Chondrocyte (in vitro differentiated cells): Measurements from ENCODE around the gene THBS2. TPM values are rescaled to one million over a fixed set of nuclear protein-coding genes. Genes with fewer than 3 reads are reported as not detected.

ENCODE experiments used
- DNase-seq: peaks from one replicate; pipeline ENCODE4 v3.0.0; 2021; ENCODE audit warnings: mixed read lengths, low spot score
- H3K27ac Mint-ChIP-seq: one replicate; pipeline ENCODE4 v1.8.0; 2021; ENCODE audit warnings: mild to moderate bottlenecking, moderate library complexity, mixed read lengths; ENCODE audit not compliant: unreplicated experiment
- H3K27me3 Mint-ChIP-seq: 2 replicates; pipeline ENCODE4 v1.8.0; 2021; ENCODE audit warnings: low read depth, mixed read lengths
- H3K36me3 Mint-ChIP-seq: 2 replicates; pipeline ENCODE4 v1.8.0; 2021; ENCODE audit warnings: low read depth, mixed read lengths
- H3K4me1 Mint-ChIP-seq: 2 replicates; pipeline ENCODE4 v1.8.0; 2021; ENCODE audit warnings: low read depth, mild to moderate bottlenecking, mixed read lengths
- H3K4me3 Mint-ChIP-seq: one replicate; pipeline ENCODE4 v1.8.0; 2021; ENCODE audit warnings: mild to moderate bottlenecking, moderate library complexity, mixed read lengths; ENCODE audit not compliant: unreplicated experiment
- H3K9me3 Mint-ChIP-seq: 2 replicates; pipeline ENCODE4 v1.8.0; 2021; ENCODE audit warnings: low read depth, mixed read lengths
- total RNA-seq: library from RNA; stranded (reverse); gene quantifications from 3 replicates; pipeline ENCODE4 v1.2.1, GENCODE V29; 2021
- TF ChIP-seq, protein P1 (sequence below): fragments of 200-600 bp; sonication (generic); IDR thresholded peaks from 2 replicates; pipeline ENCODE4 v1.5.0; 2021; ENCODE audit warnings: antibody characterized with exemption, mild to moderate bottlenecking, moderate library complexity

THBS2 gene
- total RNA-seq, 1 donor from 2014 or later: 1,285 TPM

DNA sequence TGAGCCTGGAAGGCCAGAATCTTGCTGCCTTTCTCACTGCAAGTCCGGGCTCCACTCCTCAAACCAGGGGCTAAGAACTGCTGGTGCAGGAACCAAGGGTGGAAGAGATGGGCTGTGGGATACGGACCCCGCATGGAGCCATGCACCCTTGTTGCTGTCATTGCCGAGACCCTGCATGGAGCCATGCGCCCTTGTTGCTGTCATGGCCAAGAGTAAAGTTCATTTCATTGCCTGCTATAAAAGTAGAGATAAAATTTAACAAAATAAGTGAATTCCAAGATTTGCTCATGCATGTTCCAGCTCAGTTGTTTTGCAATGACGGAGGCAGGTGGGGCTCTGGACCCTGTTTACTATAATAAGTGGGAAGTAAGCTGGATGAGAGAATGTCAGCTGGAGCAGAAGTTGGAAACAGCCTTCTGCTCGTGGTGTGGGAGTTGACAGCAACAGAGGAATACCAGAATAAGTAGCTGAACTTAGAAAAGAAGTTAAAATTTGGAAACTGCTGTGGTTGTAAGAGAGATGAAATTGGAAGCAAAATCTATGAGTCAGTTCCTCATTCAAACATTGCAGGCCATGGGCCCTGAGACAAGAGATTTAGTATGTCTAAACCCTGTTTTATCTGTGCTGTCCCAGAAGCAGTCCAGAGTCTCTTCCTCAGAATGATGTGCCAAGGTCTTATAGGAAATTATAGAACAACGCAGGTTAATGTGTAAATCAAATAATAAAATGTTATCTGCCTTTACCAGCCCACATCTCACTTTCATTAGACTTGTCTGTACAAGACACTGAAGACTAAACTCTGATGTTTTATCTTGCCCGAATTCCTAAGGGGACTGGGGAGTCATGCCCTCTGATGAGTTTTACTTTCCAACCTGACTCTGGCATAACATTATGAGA, 15.8 kb upstream of the THBS2 start:
- TF ChIP-seq, protein P1, sequence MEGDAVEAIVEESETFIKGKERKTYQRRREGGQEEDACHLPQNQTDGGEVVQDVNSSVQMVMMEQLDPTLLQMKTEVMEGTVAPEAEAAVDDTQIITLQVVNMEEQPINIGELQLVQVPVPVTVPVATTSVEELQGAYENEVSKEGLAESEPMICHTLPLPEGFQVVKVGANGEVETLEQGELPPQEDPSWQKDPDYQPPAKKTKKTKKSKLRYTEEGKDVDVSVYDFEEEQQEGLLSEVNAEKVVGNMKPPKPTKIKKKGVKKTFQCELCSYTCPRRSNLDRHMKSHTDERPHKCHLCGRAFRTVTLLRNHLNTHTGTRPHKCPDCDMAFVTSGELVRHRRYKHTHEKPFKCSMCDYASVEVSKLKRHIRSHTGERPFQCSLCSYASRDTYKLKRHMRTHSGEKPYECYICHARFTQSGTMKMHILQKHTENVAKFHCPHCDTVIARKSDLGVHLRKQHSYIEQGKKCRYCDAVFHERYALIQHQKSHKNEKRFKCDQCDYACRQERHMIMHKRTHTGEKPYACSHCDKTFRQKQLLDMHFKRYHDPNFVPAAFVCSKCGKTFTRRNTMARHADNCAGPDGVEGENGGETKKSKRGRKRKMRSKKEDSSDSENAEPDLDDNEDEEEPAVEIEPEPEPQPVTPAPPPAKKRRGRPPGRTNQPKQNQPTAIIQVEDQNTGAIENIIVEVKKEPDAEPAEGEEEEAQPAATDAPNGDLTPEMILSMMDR: no peak
- Mint-ChIP-seq H3K27ac (no peak overlapping the region), H3K27me3 (peaks cover 1% of the 10 kb centered on the region), H3K4me1 (peaks cover 20% of the 10 kb centered on the region), H3K36me3 (no peaks in the 10 kb centered on the region), H3K4me3 (no peak overlapping the region), H3K9me3 (no peaks in the 10 kb centered on the region)
- DNase-seq: no peak

DNA sequence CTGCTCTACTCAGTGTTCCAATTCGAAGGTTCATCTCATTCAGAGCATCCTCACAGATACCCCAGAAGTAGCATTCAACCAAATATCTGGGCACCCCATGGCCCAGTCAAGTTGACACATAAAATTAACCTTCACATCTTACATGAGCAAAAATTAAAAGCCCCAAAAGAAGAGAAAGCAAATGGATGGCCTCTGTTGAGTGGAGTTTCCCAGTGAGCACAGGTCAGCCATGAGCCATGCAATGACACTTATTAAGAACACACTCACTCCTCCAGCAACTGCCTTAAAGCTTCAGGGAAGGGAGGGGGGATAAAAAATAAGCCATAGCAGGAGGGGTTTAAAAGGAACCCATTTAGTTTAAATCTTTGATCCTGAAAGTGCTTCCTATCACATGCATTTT, 14.6 kb upstream of the THBS2 start:
- Mint-ChIP-seq H3K27ac (no peak overlapping the region), H3K9me3 (no peaks in the 10 kb centered on the region), H3K36me3 (no peaks in the 10 kb centered on the region), H3K4me1 (peaks cover 28% of the 10 kb centered on the region), H3K4me3 (no peak overlapping the region), H3K27me3 (peaks cover 1% of the 10 kb centered on the region)
- no peak for DNase-seq
- TF ChIP-seq, protein P1: no peak

DNA sequence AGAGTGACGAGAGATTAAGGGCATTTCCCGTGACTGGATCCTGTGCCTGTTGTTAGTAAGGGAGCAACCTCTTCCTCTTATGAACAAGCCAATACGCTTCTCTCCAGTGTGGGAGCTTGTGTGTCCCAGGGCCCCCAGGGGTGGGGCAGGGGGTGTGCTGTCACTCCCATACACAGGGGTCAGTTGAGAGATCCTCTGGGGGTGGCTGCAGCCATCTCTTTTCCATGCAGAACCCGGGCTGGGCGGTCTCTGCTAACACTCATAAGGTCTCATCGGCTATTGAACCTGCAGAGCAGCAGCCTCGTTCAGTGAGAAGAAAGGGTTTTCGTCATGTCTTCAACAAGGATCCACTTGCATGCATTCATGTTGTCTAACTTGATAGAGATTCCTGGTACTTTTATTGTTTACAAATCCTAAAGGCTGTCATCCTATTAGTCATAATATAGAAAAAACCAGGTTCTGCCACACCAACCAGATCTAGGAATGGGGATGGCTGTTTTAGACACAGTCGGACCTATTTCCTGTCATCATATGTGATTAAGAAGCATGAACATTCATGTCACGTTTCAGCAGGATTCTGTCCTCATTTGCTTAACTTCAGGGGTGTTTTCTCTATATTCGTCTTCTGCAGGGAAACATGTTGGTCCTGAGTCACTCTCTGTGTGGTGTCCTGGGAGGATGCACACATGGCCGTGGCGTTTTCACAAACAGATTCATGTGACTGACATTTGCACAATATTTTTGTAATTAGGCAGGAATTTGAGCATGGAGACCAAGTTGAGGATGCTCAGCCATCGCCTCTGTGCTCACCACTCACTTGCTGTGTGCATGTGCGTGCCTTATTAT, 13.3 kb upstream of the THBS2 start:
- H3K36me3 Mint-ChIP-seq: no peaks in the 10 kb centered on the region
- H3K4me3 Mint-ChIP-seq: no peak overlapping the region
- TF ChIP-seq, protein P1: no peak
- H3K27ac Mint-ChIP-seq: no peak overlapping the region
- no peak for DNase-seq
- peaks cover 28% of the 10 kb centered on the region for H3K4me1 Mint-ChIP-seq
- peaks cover 1% of the 10 kb centered on the region for H3K27me3 Mint-ChIP-seq
- H3K9me3 Mint-ChIP-seq: no peaks in the 10 kb centered on the region

DNA sequence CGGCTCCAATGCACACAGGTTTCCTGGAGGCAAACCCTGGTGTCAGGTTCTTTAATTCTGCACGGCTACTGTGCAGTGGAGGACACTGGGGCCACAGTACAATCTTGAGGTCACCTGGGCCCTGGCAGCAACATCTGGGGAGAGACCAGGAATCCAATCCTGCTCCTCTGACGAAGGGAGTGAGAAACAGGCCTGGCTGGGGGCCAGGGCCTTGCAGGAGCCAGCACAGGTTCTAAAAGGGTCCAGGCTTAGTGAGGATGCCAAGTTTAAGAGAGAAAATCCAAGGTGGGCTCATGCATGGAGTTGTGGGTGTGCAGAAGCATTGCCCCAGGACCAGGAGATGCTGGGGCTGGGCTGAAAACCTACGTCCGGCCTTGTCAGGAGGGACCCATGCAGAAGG, 12.6 kb upstream of the THBS2 start:
- Mint-ChIP-seq H3K27me3 (peaks cover 1% of the 10 kb centered on the region), H3K4me1 (peaks cover 23% of the 10 kb centered on the region), H3K27ac (no peak overlapping the region), H3K4me3 (no peak overlapping the region), H3K9me3 (no peaks in the 10 kb centered on the region), H3K36me3 (no peaks in the 10 kb centered on the region)
- TF ChIP-seq, protein P1: no peak
- DNase-seq: no peak

DNA sequence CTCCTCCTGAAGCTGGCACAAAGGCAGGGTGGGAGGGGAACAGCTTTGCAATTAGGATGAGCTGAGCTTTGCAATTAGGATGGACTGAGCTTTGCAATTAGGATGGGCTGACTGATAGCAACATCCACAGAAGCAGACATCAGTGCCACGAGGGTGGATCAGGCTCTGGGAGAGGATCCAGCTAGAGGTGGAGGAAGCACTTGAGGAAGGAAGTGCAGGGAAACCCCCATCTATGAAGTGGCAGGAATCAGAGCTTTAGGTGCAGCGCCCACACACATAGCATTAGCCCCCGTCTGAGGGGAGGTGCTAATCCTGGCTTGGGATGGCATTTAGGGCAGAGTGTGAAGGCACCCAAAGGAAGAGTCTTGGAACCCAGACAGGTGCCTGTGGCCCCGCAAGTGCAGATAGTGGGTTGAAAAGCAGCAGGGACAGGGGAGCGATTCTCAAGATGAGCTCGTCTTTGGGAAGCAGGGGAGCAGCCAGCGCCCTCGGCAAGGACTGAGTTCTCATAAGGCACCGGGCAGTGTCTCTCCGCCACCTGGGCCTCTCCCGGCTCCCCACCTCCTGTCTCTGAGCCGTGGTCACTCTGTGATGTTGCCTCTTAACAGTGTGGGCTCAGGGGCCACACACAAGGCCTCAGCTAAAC, 12.0 kb upstream of the THBS2 start:
- no peak overlapping the region for H3K4me3 Mint-ChIP-seq
- H3K27ac Mint-ChIP-seq: no peak overlapping the region
- no peaks in the 10 kb centered on the region for H3K27me3 Mint-ChIP-seq
- H3K4me1 Mint-ChIP-seq: peaks cover 20% of the 10 kb centered on the region
- no peaks in the 10 kb centered on the region for H3K36me3 Mint-ChIP-seq
- DNase-seq: no peak
- TF ChIP-seq, protein P1: no peak
- H3K9me3 Mint-ChIP-seq: no peaks in the 10 kb centered on the region
